Peyer's patch (tissue), 4 donors: ENCODE measurements around the gene IQCK. TPM values are rescaled to one million over a fixed set of nuclear protein-coding genes. Genes with fewer than 3 reads are reported as not detected.

Source experiments
- DNase-seq, 3 donors: peaks; one replicate each; pipeline ENCODE4 v3.0.0-alpha.2; 2017 to 2019
- H3K27ac ChIP-seq, 4 donors: fragments of 200-600 bp; sonication (generic); one replicate each; pipeline ENCODE4 v1.5.1; 2016 to 2019
- H3K27me3 ChIP-seq, 2 donors: fragments of 200-600 bp; sonication (generic); one replicate each; pipeline ENCODE4 v1.5.1; 2019
- H3K36me3 ChIP-seq, 3 donors: fragments of 200-600 bp; sonication (generic); one replicate each; pipeline ENCODE4 v1.5.1; 2016 to 2019
- H3K4me1 ChIP-seq, 4 donors: fragments of 200-600 bp; sonication (generic); one replicate each; pipeline ENCODE4 v1.5.1; 2016 to 2019
- H3K4me3 ChIP-seq, 4 donors: fragments of 200-600 bp; sonication (generic); 1 replicate in 3 of 4; 2 replicates in 1 of 4; pipeline ENCODE4 v1.5.1; 2016 to 2019; ENCODE audit warnings: mild to moderate bottlenecking in 1 of 4
- H3K9me3 ChIP-seq, 4 donors: fragments of 200-600 bp; sonication (generic); one replicate each; pipeline ENCODE4 v1.5.1; 2016 to 2019; ENCODE audit warnings: mild to moderate bottlenecking in 1 of 4
- POLR2A ChIP-seq, 2 donors: fragments of 450-650 bp; IDR thresholded peaks; one replicate each; pipeline ENCODE4 v1.5.1; 2017; ENCODE audit warnings: antibody characterized with exemption in 2 of 2, mild to moderate bottlenecking in 2 of 2, moderate library complexity in 2 of 2
- total RNA-seq, 4 donors: library from RNA; depleted of rRNA; stranded (reverse); fragments of >200 nt; gene quantifications; one replicate each; pipeline ENCODE4 v1.1.0, GENCODE V29; 2016
- TF ChIP-seq, protein P1 (sequence below), 6 experiments: fragments of 450-650 bp in 4 of 6; fragments of 200-600 bp in 2 of 6; sonication (generic) in 1 of 6; IDR thresholded peaks; one replicate each; pipeline ENCODE4 v1.5.1; 2017 to 2019; ENCODE audit warnings: antibody characterized with exemption in 6 of 6, mild to moderate bottlenecking in 3 of 6, moderate library complexity in 1 of 6

The IQCK gene
- total RNA-seq, 4 donors from 2014 or later = 8.2 to 42.9 (median 10.3) TPM

DNA sequence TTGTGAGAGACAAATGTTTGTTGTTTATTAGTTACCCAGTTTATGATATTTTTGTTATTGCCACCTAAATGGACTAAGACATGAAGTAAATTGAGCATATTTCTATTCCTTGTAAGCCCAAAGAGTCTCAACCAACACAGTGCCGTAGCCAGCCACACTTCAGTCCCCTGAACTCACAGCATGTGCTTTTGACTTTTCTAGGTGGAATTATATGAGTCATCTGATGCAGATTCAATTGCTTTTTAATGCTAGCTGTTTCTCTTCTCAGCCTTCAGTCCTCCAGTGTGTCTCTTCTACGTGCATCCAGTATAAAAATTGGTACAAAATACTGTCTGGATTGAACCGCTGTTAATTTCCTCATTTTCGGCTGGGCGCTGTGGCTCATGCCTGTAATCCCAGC, 39.0 kb downstream of the IQCK start:
- H3K27me3 ChIP-seq = no peaks in the 10 kb centered on the region
- H3K4me3 ChIP-seq = no peak overlapping the region
- H3K9me3 ChIP-seq = no peaks in the 10 kb centered on the region
- no peaks in the 10 kb centered on the region for H3K36me3 ChIP-seq
- H3K4me1 ChIP-seq = peaks cover 0 to 8% (median 0%) of the 10 kb centered on the region in 4 donors
- TF ChIP-seq POLR2A (IDR thresholded peaks at IDR 0.05) = no peak
- TF ChIP-seq, protein P1, sequence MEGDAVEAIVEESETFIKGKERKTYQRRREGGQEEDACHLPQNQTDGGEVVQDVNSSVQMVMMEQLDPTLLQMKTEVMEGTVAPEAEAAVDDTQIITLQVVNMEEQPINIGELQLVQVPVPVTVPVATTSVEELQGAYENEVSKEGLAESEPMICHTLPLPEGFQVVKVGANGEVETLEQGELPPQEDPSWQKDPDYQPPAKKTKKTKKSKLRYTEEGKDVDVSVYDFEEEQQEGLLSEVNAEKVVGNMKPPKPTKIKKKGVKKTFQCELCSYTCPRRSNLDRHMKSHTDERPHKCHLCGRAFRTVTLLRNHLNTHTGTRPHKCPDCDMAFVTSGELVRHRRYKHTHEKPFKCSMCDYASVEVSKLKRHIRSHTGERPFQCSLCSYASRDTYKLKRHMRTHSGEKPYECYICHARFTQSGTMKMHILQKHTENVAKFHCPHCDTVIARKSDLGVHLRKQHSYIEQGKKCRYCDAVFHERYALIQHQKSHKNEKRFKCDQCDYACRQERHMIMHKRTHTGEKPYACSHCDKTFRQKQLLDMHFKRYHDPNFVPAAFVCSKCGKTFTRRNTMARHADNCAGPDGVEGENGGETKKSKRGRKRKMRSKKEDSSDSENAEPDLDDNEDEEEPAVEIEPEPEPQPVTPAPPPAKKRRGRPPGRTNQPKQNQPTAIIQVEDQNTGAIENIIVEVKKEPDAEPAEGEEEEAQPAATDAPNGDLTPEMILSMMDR (IDR thresholded peaks at IDR 0.05) = no peak
- no peak for DNase-seq
- no peak overlapping the region for H3K27ac ChIP-seq

DNA sequence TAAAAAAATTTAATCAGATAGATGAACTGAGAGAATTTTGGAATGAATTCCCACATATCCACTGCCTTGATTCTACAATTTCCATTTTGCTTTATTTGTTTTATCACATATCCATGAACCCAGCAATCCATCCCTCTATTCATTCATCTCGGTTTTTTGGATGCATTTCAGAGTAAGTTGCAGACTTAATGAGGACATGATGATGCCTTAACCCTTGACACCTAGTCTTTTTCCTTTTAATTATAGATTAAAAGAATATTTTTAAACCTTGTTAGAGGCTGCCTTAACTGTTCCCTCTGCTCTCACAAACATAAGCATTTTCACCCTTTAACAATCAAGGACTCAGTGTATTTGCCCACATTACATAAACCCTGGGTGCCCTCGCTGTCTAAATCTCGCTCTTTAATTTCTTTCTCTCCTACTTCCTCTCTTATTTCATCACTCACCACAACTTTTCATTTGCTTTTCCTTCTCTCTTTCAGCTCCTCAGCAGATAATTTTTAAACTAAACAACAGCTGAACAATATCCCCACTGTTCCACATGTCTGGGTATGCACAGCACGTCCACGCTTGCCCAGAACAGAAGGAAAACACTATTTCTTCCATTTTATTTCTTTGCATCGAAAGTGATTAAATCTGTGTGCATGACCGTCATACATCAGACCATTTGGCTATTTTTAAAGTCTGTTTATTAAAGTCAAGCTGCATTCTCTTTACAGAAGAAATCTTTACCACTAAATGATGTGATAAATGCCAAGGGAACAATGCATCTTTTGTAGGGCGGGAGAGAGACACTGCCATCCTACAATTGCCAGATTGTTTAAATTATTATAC, 39.9 kb downstream of the IQCK start:
- Histone ChIP-seq H3K36me3 (no peaks in the 10 kb centered on the region), H3K9me3 (no peaks in the 10 kb centered on the region), H3K4me1 (peaks cover 0 to 8% (median 0%) of the 10 kb centered on the region in 4 donors), H3K27ac (no peak overlapping the region), H3K27me3 (no peaks in the 10 kb centered on the region), H3K4me3 (no peak overlapping the region)
- DNase-seq = no peak
- TF ChIP-seq POLR2A (IDR thresholded peaks at IDR 0.05) = no peak
- TF ChIP-seq, protein P1 (IDR thresholded peaks at IDR 0.05) = no peak

DNA sequence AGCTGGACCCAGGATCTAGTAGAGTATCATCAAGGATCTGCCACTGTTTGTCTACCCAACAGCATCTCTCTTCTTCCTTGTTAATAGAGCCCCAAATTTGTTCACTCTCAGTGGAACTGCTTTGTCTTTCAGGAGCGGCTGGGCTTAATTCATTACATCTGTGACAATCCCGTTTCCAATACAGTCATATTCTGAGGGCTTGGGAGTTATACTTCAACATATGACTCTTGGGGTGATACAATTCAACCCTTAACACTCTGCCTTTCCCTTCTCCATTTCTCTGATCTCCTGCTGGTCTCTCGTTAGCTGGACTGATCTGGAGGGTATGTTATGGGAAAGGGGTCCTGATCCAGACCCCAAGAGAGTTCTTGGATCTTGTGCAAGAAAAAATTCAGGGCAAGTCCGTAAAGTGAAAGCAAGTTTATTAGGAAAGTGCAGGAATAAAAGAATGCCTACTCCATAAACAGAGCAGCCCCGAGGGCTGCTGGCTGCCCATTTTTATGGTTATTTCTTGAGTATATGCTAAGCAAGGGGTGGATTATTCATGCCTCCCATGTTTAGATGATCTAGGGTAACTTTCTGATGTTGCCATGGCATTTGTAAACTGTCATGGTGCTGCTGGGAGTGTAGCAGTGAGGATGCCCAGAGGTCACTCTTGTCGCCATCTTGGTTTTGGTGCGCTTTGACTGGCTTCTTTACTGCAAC, 42.4 kb downstream of the IQCK start:
- Histone ChIP-seq H3K27ac (no peak overlapping the region), H3K27me3 (no peaks in the 10 kb centered on the region), H3K4me1 (peaks cover 0 to 8% (median 0%) of the 10 kb centered on the region in 4 donors), H3K4me3 (no peak overlapping the region), H3K36me3 (no peaks in the 10 kb centered on the region), H3K9me3 (no peaks in the 10 kb centered on the region)
- TF ChIP-seq POLR2A (IDR thresholded peaks at IDR 0.05) = no peak
- TF ChIP-seq, protein P1 (IDR thresholded peaks at IDR 0.05) = no peak
- DNase-seq = no peak

DNA sequence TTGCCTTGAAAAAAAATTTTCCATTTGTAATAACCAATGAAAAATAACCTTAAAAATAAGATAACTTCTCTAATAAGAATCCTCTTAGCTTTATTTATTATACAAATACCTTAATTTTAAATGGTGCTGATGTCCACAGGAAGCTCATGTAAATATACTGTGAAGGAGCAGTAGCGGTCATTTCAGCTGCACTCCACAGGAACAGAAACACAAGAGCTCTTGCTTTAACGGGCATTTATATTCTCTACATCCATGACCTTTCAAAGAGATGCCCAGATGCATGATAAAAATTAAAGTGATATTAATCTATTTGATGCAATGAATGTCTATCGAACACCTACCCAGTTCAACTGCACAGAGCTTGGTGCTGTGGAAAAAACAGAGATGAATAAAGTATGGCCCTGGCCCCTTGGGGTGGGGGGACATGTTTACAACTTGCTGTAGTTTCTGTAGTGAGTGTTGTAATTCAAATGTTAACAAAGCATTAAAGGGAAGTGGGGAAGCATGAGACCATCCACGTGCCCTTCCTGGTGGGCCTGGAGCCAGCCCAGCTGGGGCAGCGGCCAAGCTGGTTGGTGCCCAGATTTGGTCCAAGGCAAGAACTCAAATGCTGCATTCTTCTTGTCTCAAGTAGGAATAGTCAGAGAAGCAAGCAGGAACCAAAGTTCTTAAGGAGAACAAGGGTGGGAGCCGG, 47.9 kb downstream of the IQCK start:
- H3K9me3 ChIP-seq = no peaks in the 10 kb centered on the region
- H3K27ac ChIP-seq = no peak overlapping the region
- peak in 1 of 3 donors; percentile 51 for DNase-seq
- no peaks in the 10 kb centered on the region for H3K36me3 ChIP-seq
- no peak overlapping the region for H3K4me3 ChIP-seq
- H3K4me1 ChIP-seq = no peaks in the 10 kb centered on the region
- TF ChIP-seq POLR2A (IDR thresholded peaks at IDR 0.05) = no peak
- TF ChIP-seq, protein P1 (IDR thresholded peaks at IDR 0.05) = no peak
- H3K27me3 ChIP-seq = no peaks in the 10 kb centered on the region

DNA sequence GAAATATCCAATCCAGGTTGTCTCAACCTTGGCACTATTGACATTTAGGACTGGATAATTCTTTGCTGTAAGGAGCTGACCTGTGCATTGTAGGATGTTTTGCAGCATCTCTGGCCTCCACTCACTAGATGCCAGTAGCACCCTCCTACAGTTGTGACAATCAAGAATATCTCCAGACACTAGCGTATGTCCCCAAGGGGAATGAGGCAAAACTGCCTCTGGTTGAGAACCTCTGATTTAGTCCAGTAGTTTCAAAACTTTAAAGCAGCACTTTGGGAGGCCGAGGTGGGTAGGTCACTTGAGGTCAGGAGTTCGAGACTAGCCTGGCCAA, 48.4 kb downstream of the IQCK start:
- Histone ChIP-seq H3K4me3 (no peak overlapping the region), H3K9me3 (no peaks in the 10 kb centered on the region), H3K36me3 (no peaks in the 10 kb centered on the region), H3K4me1 (no peaks in the 10 kb centered on the region), H3K27ac (no peak overlapping the region), H3K27me3 (no peaks in the 10 kb centered on the region)
- no peak for TF ChIP-seq POLR2A (IDR thresholded peaks at IDR 0.05)
- TF ChIP-seq, protein P1 (IDR thresholded peaks at IDR 0.05) = no peak
- no peak for DNase-seq
